ENCODE results near the gene EFNA1. TPM values are rescaled to one million over a fixed set of nuclear protein-coding genes. Genes with fewer than 3 reads are reported as not detected.
A peak's percentile ranks its signal among the peaks of the same experiment; 100 is the strongest.

The EFNA1 gene
- total and polyA plus RNA-seq, 8 donors = 19.5 to 91.7 (median 37.7) TPM

GRCh38 chr1:155177192-155177917 is 49.7 kb downstream of the EFNA1 start:
- Histone ChIP-seq H3K4me1 (peaks cover 0 to 12% (median 10%) of the 10 kb centered on the region in 3 donors), H3K27ac (no peak overlapping the region), H3K4me3 (no peak overlapping the region), H3K36me3 (no peaks in the 10 kb centered on the region), H3K27me3 (no peaks in the 10 kb centered on the region), H3K9me3 (no peaks in the 10 kb centered on the region)
- FAIRE-seq (no peak), ATAC-seq (no peak), DNase-seq (peak in 5 of 6 donors; percentile 17 to 47 (median 38))
- TF ChIP-seq CTCF (IDR thresholded peaks at IDR 0.05) = no peak
- intact Hi-C loops (cut with DNase I) = no loop called here
- WGBS, 2 donors = 60 to 67% methylated on average over 11 of the region's 11 CpGs

- no peak for FAIRE-seq
- peaks cover 0 to 12% (median 10%) of the 10 kb centered on the region in 3 donors for H3K4me1 ChIP-seq
- no peak for TF ChIP-seq CTCF (IDR thresholded peaks at IDR 0.05)
- H3K36me3 ChIP-seq = no peaks in the 10 kb centered on the region
- no peak for ATAC-seq
- H3K4me3 ChIP-seq = no peak overlapping the region
- no peak overlapping the region for H3K27ac ChIP-seq
- H3K27me3 ChIP-seq = no peaks in the 10 kb centered on the region
- intact Hi-C loops (cut with DNase I) = no loop called here
- WGBS, 2 donors = 95 to 99% methylated on average over 9 of the region's 9 CpGs
- no peaks in the 10 kb centered on the region for H3K9me3 ChIP-seq
- peak in 5 of 6 donors; percentile 11 to 61 (median 35) for DNase-seq
Observed at GRCh38 chr1:155177918-155178281, 50.2 kb downstream of the EFNA1 start.

- WGBS, 2 donors = 84 to 85% methylated on average over 20 to 30 of the region's 30 CpGs
- peaks cover 0 to 12% (median 10%) of the 10 kb centered on the region in 3 donors for H3K4me1 ChIP-seq
- H3K4me3 ChIP-seq = no peak overlapping the region
- intact Hi-C loops (cut with DNase I) = no loop called here
- no peak for FAIRE-seq
- no peak overlapping the region for H3K27ac ChIP-seq
- no peak for TF ChIP-seq CTCF (IDR thresholded peaks at IDR 0.05)
- H3K27me3 ChIP-seq = no peaks in the 10 kb centered on the region
- H3K9me3 ChIP-seq = no peaks in the 10 kb centered on the region
- H3K36me3 ChIP-seq = no peaks in the 10 kb centered on the region
- no peak for ATAC-seq
- peak in 5 of 6 donors; percentile 9 to 65 (median 31) for DNase-seq
Observed at GRCh38 chr1:155178441-155179111, 50.9 kb downstream of the EFNA1 start.

- no peak for FAIRE-seq
- TF ChIP-seq CTCF (IDR thresholded peaks at IDR 0.05) = no peak
- no peaks in the 10 kb centered on the region for H3K27me3 ChIP-seq
- intact Hi-C loops (cut with DNase I) = no loop called here
- no peak overlapping the region for H3K27ac ChIP-seq
- whole genome bisulfite sequencing, 2 donors = 86 to 88% methylated on average over 28 to 31 of the region's 31 CpGs
- DNase-seq = peak; percentile 14 to 74 (median 39)
- H3K9me3 ChIP-seq = no peaks in the 10 kb centered on the region
- no peak overlapping the region for H3K4me3 ChIP-seq
- ATAC-seq = no peak
- H3K4me1 ChIP-seq = peaks cover 5 to 13% (median 11%) of the 10 kb centered on the region in 3 donors
- no peaks in the 10 kb centered on the region for H3K36me3 ChIP-seq
Observed at GRCh38 chr1:155179112-155180031, 51.7 kb downstream of the EFNA1 start.
